Heart right ventricle (tissue), 16 donors: Measurements from ENCODE around the gene HADH. TPM values are rescaled to one million over a fixed set of nuclear protein-coding genes. Genes with fewer than 3 reads are reported as not detected.
"Not testable (repeated sequence)": the region's sequence is repeated elsewhere in the genome, so short reads cannot be mapped to it uniquely, and the experiment has no call there.

ENCODE experiments used
- ATAC-seq, 8 donors: fragments of 200-7000 bp; cut with Tn5 transposase; one replicate each; pipeline ENCODE4 v1.9.1; 2020; ENCODE audit warnings: mild to moderate bottlenecking in 8 of 8, moderate library complexity in 8 of 8, moderate number of reproducible peaks in 1 of 8
- DNase-seq, 2 donors: peaks; one replicate each; pipeline ENCODE4 v3.0.0-alpha.2; 2020
- H3K27ac ChIP-seq, 10 donors: fragments of 200-600 bp; sonication (generic) in 2 of 10; one replicate each; pipeline versions ENCODE4 v1.5.0 to v1.8.0; 2020 to 2022; ENCODE audit warnings: mild to moderate bottlenecking in 3 of 10
- H3K27me3 ChIP-seq, 7 donors: fragments of 200-600 bp; one replicate each; pipeline ENCODE4 v1.8.0; 2021 to 2022; ENCODE audit warnings: mild to moderate bottlenecking in 2 of 7
- H3K36me3 ChIP-seq, 9 donors: fragments of 200-600 bp; sonication (generic) in 1 of 9; one replicate each; pipeline versions ENCODE4 v1.5.0 to v1.8.0; 2020 to 2022; ENCODE audit warnings: mild to moderate bottlenecking in 2 of 9
- H3K4me1 ChIP-seq, 9 donors: fragments of 200-600 bp; sonication (generic) in 1 of 9; one replicate each; pipeline versions ENCODE4 v1.5.0 to v1.8.0; 2020 to 2022; ENCODE audit warnings: mild to moderate bottlenecking in 4 of 9
- H3K4me3 ChIP-seq, 10 donors: fragments of 200-600 bp; sonication (generic) in 2 of 10; one replicate each; pipeline versions ENCODE4 v1.5.0 to v1.8.0; 2020 to 2022; ENCODE audit warnings: mild to moderate bottlenecking in 7 of 10, moderate library complexity in 2 of 10
- H3K9me3 ChIP-seq, 11 donors: fragments of 200-600 bp in 10 of 11; sonication (generic) in 2 of 11; one replicate each; pipeline versions ENCODE4 v1.5.0 to v1.8.0; 2013 to 2022; ENCODE audit warnings: mild to moderate bottlenecking in 2 of 11, control low read depth in 1 of 11, moderate library complexity in 1 of 11
- WGBS, 2 donors: extraction: QIAGEN DNeasy Blood & Tissue Kit; methylation state at CpG; one replicate each; pipeline ENCODE4 v1.1.7; 2013; ENCODE audit warnings: inconsistent platforms in 1 of 2; 5-methylcytosine and 5-hydroxymethylcytosine counted together
- intact Hi-C, 10 donors: fragments of 100-400 bp; cut with DNase I; formaldehyde crosslinking; loops; one replicate each; pipeline versions ENCODE4 v1.11.1 to v1.14.2; 2022
- polyA plus RNA-seq, 2 donors: library from polyadenylated mRNA; stranded (reverse); fragments of 200-250 nt; gene quantifications; one replicate each; pipeline ENCODE4 v1.2.3, GENCODE V29; 2013
- total RNA-seq, 10 donors: library from RNA; stranded (reverse); fragmentation: NEBNext Ultra II Directional in 3 of 10; extraction: Animal tissue kit (Norgen Biotek cat#: 25700) in 3 of 10; gene quantifications; one replicate each; pipeline versions ENCODE4 v1.2.1 to v1.2.4, GENCODE V29; 2021 to 2023
- TF ChIP-seq, protein P1 (sequence below), 9 donors: fragments of 200-600 bp; sonication (generic) in 2 of 9; IDR thresholded peaks; one replicate each; pipeline versions ENCODE4 v1.5.0 to v1.8.0; 2021 to 2022; ENCODE audit warnings: antibody characterized with exemption in 9 of 9, mild to moderate bottlenecking in 5 of 9, moderate library complexity in 1 of 9
- donor health status: Arrhythmogenic right ventricular cardiomyopathy.
- donor health status: ischemic (EF 13 %, LVEDD 7.1; RV severe dilation, severe dysfunction).
- donor health status: healthy with polysubstance abuse.
- donor health status: DM: no; HTN: yes; CAD: no.
- donor health status: DM: no; HTN: no; CAD: no.
- donor health status: ischemic (EF 25% LVEDD 6.9; RV normal size, moderate dysfunction).
- donor health status: ischemic (EF 25% LVEDD 5.7; RV mildly dilated, moderate dysfunction).
- donor health status: healthy.
- donor health status: DM: yes; HTN: yes; CAD: no.
- donor health status: Ischemic cardiomyopathy.
- donor health status: ischemic (EF 35%, LVEDD 5.7; RV mildly dilated, moderate dysfunction).
- donor health status: nonischemic (EF 11% LVEDD 7.7; RV severe dilation, severe dysfunction).
- donor health status: DM: yes; HTN: yes; CAD: no.
- donor health status: PGD.
- donor health status: ischemic (EF 29% LVEDD 5.4; RV normal size, mild dysfunction).
- donor health status: nonischemic (EF 23%, LVEDD 6.1; RV moderate dilation, normal function).

Gene HADH
- total and polyA plus RNA-seq, 12 donors = 58.2 to 295 (median 235) TPM

DNA sequence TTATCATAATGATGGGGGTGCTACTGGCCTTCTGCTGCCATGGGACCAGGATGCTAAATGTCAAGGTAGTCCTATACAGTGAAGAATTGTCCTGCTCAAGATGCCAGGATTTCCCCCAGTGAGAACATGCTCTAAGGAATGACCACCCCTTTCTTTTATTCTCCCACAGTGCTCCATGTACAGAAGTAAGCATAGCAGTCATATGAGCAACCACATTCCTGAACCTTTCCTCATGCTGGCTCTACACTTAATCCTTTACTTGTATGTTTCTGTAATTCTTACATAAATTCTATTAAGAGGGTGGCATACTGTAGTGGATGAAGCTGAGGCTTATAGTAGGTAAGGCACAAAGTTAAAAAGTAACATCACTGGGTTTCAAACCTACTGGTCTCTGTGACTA is 38.1 kb upstream of the HADH start:
- TF ChIP-seq, protein P1, sequence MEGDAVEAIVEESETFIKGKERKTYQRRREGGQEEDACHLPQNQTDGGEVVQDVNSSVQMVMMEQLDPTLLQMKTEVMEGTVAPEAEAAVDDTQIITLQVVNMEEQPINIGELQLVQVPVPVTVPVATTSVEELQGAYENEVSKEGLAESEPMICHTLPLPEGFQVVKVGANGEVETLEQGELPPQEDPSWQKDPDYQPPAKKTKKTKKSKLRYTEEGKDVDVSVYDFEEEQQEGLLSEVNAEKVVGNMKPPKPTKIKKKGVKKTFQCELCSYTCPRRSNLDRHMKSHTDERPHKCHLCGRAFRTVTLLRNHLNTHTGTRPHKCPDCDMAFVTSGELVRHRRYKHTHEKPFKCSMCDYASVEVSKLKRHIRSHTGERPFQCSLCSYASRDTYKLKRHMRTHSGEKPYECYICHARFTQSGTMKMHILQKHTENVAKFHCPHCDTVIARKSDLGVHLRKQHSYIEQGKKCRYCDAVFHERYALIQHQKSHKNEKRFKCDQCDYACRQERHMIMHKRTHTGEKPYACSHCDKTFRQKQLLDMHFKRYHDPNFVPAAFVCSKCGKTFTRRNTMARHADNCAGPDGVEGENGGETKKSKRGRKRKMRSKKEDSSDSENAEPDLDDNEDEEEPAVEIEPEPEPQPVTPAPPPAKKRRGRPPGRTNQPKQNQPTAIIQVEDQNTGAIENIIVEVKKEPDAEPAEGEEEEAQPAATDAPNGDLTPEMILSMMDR (IDR thresholded peaks at IDR 0.05) = no peak
- Histone ChIP-seq H3K36me3 (peaks cover 0 to 73% (median 20%) of the 10 kb centered on the region in 9 donors), H3K27ac (no peak overlapping the region), H3K4me1 (no peaks in the 10 kb centered on the region), H3K9me3 (peaks cover 0 to 12% (median 0%) of the 10 kb centered on the region in 11 donors), H3K27me3 (no peaks in the 10 kb centered on the region), H3K4me3 (no peak overlapping the region)
- DNase-seq = no peak
- ATAC-seq = no peak
- intact Hi-C loops = no loop called here

DNA sequence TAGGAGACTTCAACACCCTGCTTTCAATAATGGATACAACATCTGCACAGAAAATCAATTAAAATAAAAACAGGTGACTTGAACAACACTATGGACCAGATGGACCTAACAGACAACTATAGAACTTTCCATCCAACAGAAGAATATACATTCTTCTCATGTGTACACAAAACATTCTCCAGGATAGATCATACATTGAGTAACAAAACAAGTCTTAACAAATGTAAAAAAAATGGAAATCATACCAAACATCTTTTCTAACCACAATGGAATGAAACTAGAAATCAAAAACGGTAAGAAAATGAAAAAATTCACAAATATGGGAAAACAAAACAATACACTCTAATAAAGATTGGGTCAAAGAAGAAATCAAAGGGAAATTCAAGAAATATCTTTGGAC is 33.7 kb upstream of the HADH start:
- Histone ChIP-seq H3K27me3 (no peaks in the 10 kb centered on the region), H3K27ac (no peak overlapping the region), H3K4me1 (no peaks in the 10 kb centered on the region), H3K9me3 (peaks cover 0 to 39% (median 6%) of the 10 kb centered on the region in 11 donors), H3K4me3 (no peak overlapping the region), H3K36me3 (peaks cover 0 to 29% (median 4%) of the 10 kb centered on the region in 9 donors)
- WGBS, 2 donors = 85 to 91% methylated on average over 1 of the region's 1 CpG
- DNase-seq (no peak), ATAC-seq (no peak)
- intact Hi-C loops = no loop called here
- TF ChIP-seq, protein P1 (IDR thresholded peaks at IDR 0.05) = no peak

DNA sequence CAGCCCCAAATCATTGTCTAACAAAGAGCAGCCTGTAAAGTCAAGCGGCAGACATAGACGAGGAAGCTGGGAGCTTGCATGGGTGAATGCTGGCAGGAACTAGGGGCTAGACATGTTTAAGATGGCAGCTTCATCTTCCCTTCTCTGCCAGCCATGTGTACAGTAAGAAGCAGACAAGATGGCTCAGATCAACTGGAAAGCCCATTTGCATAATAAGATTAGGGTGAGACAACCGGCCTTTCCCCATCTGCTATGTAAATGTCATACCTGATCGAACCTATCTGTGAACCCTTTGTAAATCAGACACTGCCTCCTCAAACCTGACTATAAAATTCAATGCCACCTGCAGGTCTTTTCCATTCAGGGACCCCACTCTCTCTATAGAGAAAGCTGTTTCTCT is 22.8 kb upstream of the HADH start:
- Histone ChIP-seq H3K27me3 (no peaks in the 10 kb centered on the region), H3K4me3 (no peak overlapping the region), H3K4me1 (no peaks in the 10 kb centered on the region), H3K27ac (no peak overlapping the region), H3K9me3 (peaks cover 0 to 6% (median 0%) of the 10 kb centered on the region in 11 donors), H3K36me3 (no peaks in the 10 kb centered on the region)
- TF ChIP-seq, protein P1 (IDR thresholded peaks at IDR 0.05) = no peak
- ATAC-seq (no peak), DNase-seq (no peak)
- 65 to 68% methylated on average over 4 of the region's 4 CpGs for WGBS, 2 donors
- intact Hi-C loops = no loop called here

DNA sequence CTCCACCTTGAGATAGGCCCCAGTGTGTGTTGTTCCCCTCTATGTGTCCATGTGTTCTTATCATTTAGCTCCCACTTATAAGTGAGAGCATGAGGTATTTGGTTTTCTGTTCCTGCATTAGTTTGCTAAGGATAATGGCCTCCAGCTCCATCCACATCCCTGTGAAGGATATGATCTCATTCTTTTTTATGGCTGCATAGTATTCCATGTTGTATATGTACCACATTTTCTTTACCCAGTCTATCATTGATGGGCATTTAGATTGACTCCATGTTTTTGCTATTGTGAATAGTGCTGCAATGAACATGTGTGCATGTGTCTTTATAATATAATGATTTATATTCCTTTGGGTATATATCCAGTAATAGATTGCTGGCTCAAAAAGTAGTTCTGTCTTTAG is 22.2 kb upstream of the HADH start:
- ATAC-seq, DNase-seq, intact Hi-C loops, H3K36me3 ChIP-seq, H3K4me3 ChIP-seq, H3K27me3 ChIP-seq, H3K4me1 ChIP-seq, H3K27ac ChIP-seq, H3K9me3 ChIP-seq: not testable (repeated sequence)

DNA sequence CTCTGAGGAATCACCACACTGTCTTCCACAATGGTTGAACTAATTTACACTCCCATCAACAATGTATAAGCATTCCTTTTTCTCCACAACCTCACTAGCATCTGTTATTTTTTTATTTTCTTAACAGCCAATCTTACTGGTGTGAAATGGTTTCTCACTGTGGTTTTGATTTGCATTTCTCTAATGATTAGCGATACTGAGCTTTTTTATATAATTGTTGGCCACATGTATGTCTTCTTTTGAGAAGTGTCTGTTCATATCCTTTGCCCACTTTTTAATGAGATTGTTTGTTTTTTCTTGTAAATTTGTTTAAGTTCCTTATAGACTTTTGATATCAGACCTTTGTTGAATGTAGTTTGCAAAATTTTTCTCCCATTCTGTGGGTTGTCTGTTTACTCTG is 21.8 kb upstream of the HADH start:
- H3K36me3 ChIP-seq, intact Hi-C loops, DNase-seq, ATAC-seq, H3K4me3 ChIP-seq, H3K4me1 ChIP-seq, H3K27ac ChIP-seq, H3K9me3 ChIP-seq, H3K27me3 ChIP-seq: not testable (repeated sequence)
- 97 to 100% methylated on average over 1 of the region's 1 CpG for WGBS, 2 donors
